Measurements from ENCODE around the gene MAST4. TPM values are rescaled to one million over a fixed set of nuclear protein-coding genes. Genes with fewer than 3 reads are reported as not detected.

The MAST4 gene
- total and polyA plus RNA-seq, 2 of the 8 experiments (the other 6 are each of a cell fraction or from before 2014, with no cell fraction given): 1.5 to 2.6 TPM

GRCh38 chr5:67000794-67001475 is 404.7 kb downstream of the MAST4 start (continued):
- TF ChIP-seq NRF1 (IDR thresholded peaks at IDR 0.05; ENCODE audit: low read depth, low read length) (no peak), PHF8 (conservative IDR thresholded peaks at IDR 0.05; ENCODE audit: low read depth, low read length) (no peak), EZH2 (IDR thresholded peaks at IDR 0.05; ENCODE audit: low read depth, low read length, severe bottlenecking) (no peak), JUND (IDR thresholded peaks at IDR 0.05; ENCODE audit: low read length) (no peak), BACH1 (IDR thresholded peaks at IDR 0.05; ENCODE audit: low read length) (no peak), SIRT6 (IDR thresholded peaks at IDR 0.05; ENCODE audit: low read length) (no peak), ATF2 (IDR thresholded peaks at IDR 0.05; ENCODE audit: low read length) (no peak)

All from H1 (cell line).